ENCODE measurements around the gene POU3F2. TPM values are rescaled to one million over a fixed set of nuclear protein-coding genes. Genes with fewer than 3 reads are reported as not detected.
A peak's percentile ranks its signal among the peaks of the same experiment; 100 is the strongest.

POU3F2 gene
- total and polyA plus RNA-seq, 2 donors (not counting 1 experiment from before 2014, with no cell fraction given): not detected

- Histone ChIP-seq H3K79me2 (ENCODE audit: control insufficient read depth, insufficient read depth, low read length) (no peaks in the 10 kb centered on the region), H3K9ac (ENCODE audit: low read length) (no peak overlapping the region), H3K27ac (ENCODE audit: low read length in 2 of 2) (no peak overlapping the region), H3K36me3 (replicated peaks in 1 of 2; ENCODE audit: control extremely low read depth in 1 of 2, control insufficient read depth in 1 of 2, extremely low read depth in 1 of 2, insufficient read depth in 2 of 2, low read length in 1 of 2) (no peaks in the 10 kb centered on the region), H3K27me3 (replicated peaks in 1 of 4; ENCODE audit: control extremely low read depth in 1 of 4, control insufficient read depth in 3 of 4, insufficient read depth in 4 of 4, low read length in 3 of 4) (peaks cover 5 to 97% (median 81%) of the 10 kb centered on the region in 4 experiments), H2AFZ (ENCODE audit: insufficient read depth, low read depth, low read length, poor library complexity, severe bottlenecking) (no peak overlapping the region), H3K4me3 (ENCODE audit: control extremely low read depth in 1 of 5, extremely low read depth in 1 of 5, insufficient read depth in 1 of 5, low read depth in 2 of 5, low read length in 4 of 5) (no peak overlapping the region), H3K4me1 (ENCODE audit: control insufficient read depth in 2 of 2, insufficient read depth in 2 of 2, low read length in 2 of 2) (peaks cover 37 to 63% of the 10 kb centered on the region in 2 donors), H3K9me3 (ENCODE audit: control extremely low read depth in 1 of 3, control insufficient read depth in 2 of 3, insufficient read depth in 1 of 3, low read length in 2 of 3) (peaks cover 0 to 57% (median 0%) of the 10 kb centered on the region in 3 donors), H3K4me2 (replicated peaks; ENCODE audit: low read depth, low read length, poor library complexity, severe bottlenecking) (peak overlapping the region; percentile 22), H4K20me1 (ENCODE audit: control insufficient read depth, insufficient read depth, low read length, poor library complexity, severe bottlenecking) (no peaks in the 10 kb centered on the region)
- Mint-ChIP-seq H3K4me3 (no peak overlapping the region), H3K27me3 (peaks cover 76% of the 10 kb centered on the region), H3K4me1 (peaks cover 44% of the 10 kb centered on the region), H3K27ac (no peak overlapping the region), H3K9me3 (ENCODE audit: insufficient read depth) (no peaks in the 10 kb centered on the region)
- 10% methylated on average over 11 of the region's 12 CpGs for WGBS (ENCODE audit: insufficient coverage)
- CTCF ChIA-PET: interaction anchor here (0.9 kb wide), 1 partner anchor 17 kb away, joined by 3 read pairs; no protein-coding TSS in a partner anchor
- intact Hi-C loops (cut with micrococcal nuclease): loop anchor here (5.0 kb wide), 1 partner anchor 784 kb away; no protein-coding TSS in a partner anchor
- peak; percentile 19 for DNase-seq
- no peak for ATAC-seq (ENCODE audit: low read depth)
- POLR2A ChIA-PET: no interaction called here
- TF ChIP-seq EZH2 (IDR thresholded peaks at IDR 0.05; ENCODE audit: borderline replicate concordance, insufficient read depth, low read depth, low read length, poor library complexity, severe bottlenecking) (peak; percentile 71), CTCF (IDR thresholded peaks at IDR 0.05) (no peak)
Observed at GRCh38 chr6:98828211-98828788, 6.1 kb upstream of the POU3F2 start.

DNA sequence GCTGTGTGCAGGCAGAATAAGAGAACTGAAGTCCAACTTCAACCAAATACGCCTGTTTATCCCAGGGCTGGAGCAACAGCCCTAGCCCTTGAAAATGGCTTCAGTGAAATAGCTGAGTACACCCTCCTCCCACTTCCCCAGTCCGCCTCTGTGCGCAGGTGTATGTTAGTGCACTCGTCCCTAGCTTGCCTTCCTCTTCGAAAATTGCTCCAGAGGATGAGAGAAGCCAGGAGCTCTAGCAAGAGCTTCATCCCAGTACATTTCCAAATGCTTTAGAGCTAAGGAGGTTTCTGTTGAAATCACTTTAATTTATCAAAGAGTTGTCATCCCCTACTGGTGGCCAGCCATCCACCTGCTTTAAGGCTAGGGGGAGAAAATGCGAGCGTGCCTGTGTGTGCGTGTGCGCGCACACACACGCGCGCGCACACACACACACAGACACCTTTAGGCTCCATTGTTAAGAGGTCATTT lies 5.4 kb upstream of the POU3F2 start:
- H3K27ac Mint-ChIP-seq: no peak overlapping the region
- ATAC-seq (ENCODE audit: low read depth) (no peak), DNase-seq (peak; percentile 42)
- H3K9me3 Mint-ChIP-seq (ENCODE audit: insufficient read depth): no peaks in the 10 kb centered on the region
- H3K4me1 Mint-ChIP-seq: peaks cover 46% of the 10 kb centered on the region
- intact Hi-C loops (cut with micrococcal nuclease): loop anchor here (5.0 kb wide), 1 partner anchor 783 kb away; no protein-coding TSS in a partner anchor
- peaks cover 76% of the 10 kb centered on the region for H3K27me3 Mint-ChIP-seq
- POLR2A ChIA-PET: no interaction called here
- Histone ChIP-seq H2AFZ (ENCODE audit: insufficient read depth, low read depth, low read length, poor library complexity, severe bottlenecking) (no peak overlapping the region), H3K36me3 (replicated peaks in 1 of 2; ENCODE audit: control extremely low read depth in 1 of 2, control insufficient read depth in 1 of 2, extremely low read depth in 1 of 2, insufficient read depth in 2 of 2, low read length in 1 of 2) (no peaks in the 10 kb centered on the region), H3K79me2 (ENCODE audit: control insufficient read depth, insufficient read depth, low read length) (no peaks in the 10 kb centered on the region), H3K9ac (ENCODE audit: low read length) (no peak overlapping the region), H3K27ac (ENCODE audit: low read length in 2 of 2) (no peak overlapping the region), H3K4me1 (ENCODE audit: control insufficient read depth in 2 of 2, insufficient read depth in 2 of 2, low read length in 2 of 2) (peaks cover 44 to 61% of the 10 kb centered on the region in 2 donors), H3K4me2 (replicated peaks; ENCODE audit: low read depth, low read length, poor library complexity, severe bottlenecking) (peak overlapping the region; percentile 26), H3K27me3 (replicated peaks in 1 of 4; ENCODE audit: control extremely low read depth in 1 of 4, control insufficient read depth in 3 of 4, insufficient read depth in 4 of 4, low read length in 3 of 4) (peaks cover 5 to 97% (median 81%) of the 10 kb centered on the region in 4 experiments), H3K9me3 (ENCODE audit: control extremely low read depth in 1 of 3, control insufficient read depth in 2 of 3, insufficient read depth in 1 of 3, low read length in 2 of 3) (peaks cover 0 to 62% (median 0%) of the 10 kb centered on the region in 3 donors), H4K20me1 (ENCODE audit: control insufficient read depth, insufficient read depth, low read length, poor library complexity, severe bottlenecking) (no peaks in the 10 kb centered on the region), H3K4me3 (ENCODE audit: control extremely low read depth in 1 of 5, extremely low read depth in 1 of 5, insufficient read depth in 1 of 5, low read depth in 2 of 5, low read length in 4 of 5) (no peak overlapping the region)
- WGBS (ENCODE audit: insufficient coverage): 17% methylated on average over 1 of the region's 14 CpGs
- no peak overlapping the region for H3K4me3 Mint-ChIP-seq
- CTCF ChIA-PET: no interaction called here
- no peak for TF ChIP-seq CTCF (IDR thresholded peaks at IDR 0.05)
- no peak for TF ChIP-seq EZH2 (IDR thresholded peaks at IDR 0.05; ENCODE audit: borderline replicate concordance, insufficient read depth, low read depth, low read length, poor library complexity, severe bottlenecking)

All from B cell (primary cell).